Smooth muscle cell (in vitro differentiated cells): ENCODE measurements around the gene APOF. TPM values are rescaled to one million over a fixed set of nuclear protein-coding genes. Genes with fewer than 3 reads are reported as not detected.

Source experiments
- DNase-seq: peaks from one replicate; lab custom pipeline; 2025; ENCODE audit not compliant: unreplicated experiment; lab: John Stamatoyannopoulos, UW
- H2AFZ ChIP-seq: fragments of 200-600 bp; sonication (generic); 2 replicates; pipeline ENCODE4 v1.6.0; 2016; ENCODE audit warnings: antibody characterized with exemption, low read depth, mild to moderate bottlenecking
- H3F3A ChIP-seq: fragments of 200-600 bp; sonication (generic); 2 replicates; pipeline ENCODE4 v1.6.0; 2017; ENCODE audit warnings: antibody characterized with exemption, low read depth
- H3K27ac ChIP-seq: fragments of 200-600 bp; sonication (generic); 2 replicates; pipeline ENCODE4 v1.5.1; 2016; ENCODE audit warnings: low read depth, mild to moderate bottlenecking
- H3K27me3 ChIP-seq: fragments of 200-600 bp; sonication (generic); 2 replicates; pipeline ENCODE4 v1.6.1; 2016; ENCODE audit warnings: low read depth, mild to moderate bottlenecking
- H3K36me3 ChIP-seq: fragments of 200-600 bp; sonication (generic); 2 replicates; pipeline ENCODE4 v1.5.1; 2016; ENCODE audit warnings: low read depth
- H3K4me1 ChIP-seq: fragments of 200-600 bp; sonication (generic); 2 replicates; pipeline ENCODE4 v1.5.1; 2016; ENCODE audit warnings: low read depth
- H3K4me2 ChIP-seq: fragments of 200-600 bp; sonication (generic); 2 replicates; pipeline ENCODE4 v1.6.0; 2016; ENCODE audit warnings: mild to moderate bottlenecking
- H3K4me3 ChIP-seq: fragments of 200-600 bp; sonication (generic); 2 replicates; pipeline ENCODE4 v1.5.1; 2016; ENCODE audit warnings: mild to moderate bottlenecking
- H3K79me2 ChIP-seq: fragments of 200-600 bp; sonication (generic); 2 replicates; pipeline ENCODE4 v1.6.0; 2016; ENCODE audit warnings: low read depth, mild to moderate bottlenecking
- H3K9ac ChIP-seq: fragments of 200-600 bp; sonication (generic); 2 replicates; pipeline ENCODE4 v1.6.0; 2016; ENCODE audit warnings: low read depth
- H3K9me3 ChIP-seq: fragments of 200-600 bp; sonication (generic); replicated peaks from 2 replicates; pipeline ENCODE4 v1.5.1; 2016; ENCODE audit warnings: low read depth
- H4K20me1 ChIP-seq: fragments of 200-600 bp; sonication (generic); 2 replicates; pipeline ENCODE4 v1.6.0; 2016; ENCODE audit warnings: low read depth
- CTCF ChIP-seq: fragments of 200-600 bp; sonication (generic); IDR thresholded peaks from 2 replicates; pipeline ENCODE4 v1.5.1; 2017; ENCODE audit warnings: borderline replicate concordance, mild to moderate bottlenecking, antibody characterized with exemption; ENCODE audit not compliant: insufficient read depth, poor library complexity, severe bottlenecking
- WGBS: methylation state at CpG from one replicate; pipeline ENCODE4 v1.1.7; 2016; ENCODE audit warnings: low lambda C conversion rate; 5-methylcytosine and 5-hydroxymethylcytosine counted together
- polyA plus RNA-seq: library from polyadenylated mRNA; unstranded; fragments of >200 nt; fragmentation: Nextera tagmentation; extraction: Ambion mirVana; gene quantifications from 2 replicates; pipeline ENCODE4 v1.2.1, GENCODE V29; 2016
- total RNA-seq: library from RNA; depleted of rRNA; stranded (reverse); fragments of >200 nt; gene quantifications from 2 replicates; pipeline ENCODE4 v1.2.3, GENCODE V29; 2014

The APOF gene
- total and polyA plus RNA-seq, 2 experiments from 2014 or later = not detected

GRCh38 chr12:56377310-56377988, 14.8 kb upstream of the APOF start:
- Histone ChIP-seq H4K20me1 (no peaks in the 10 kb centered on the region), H3K79me2 (no peaks in the 10 kb centered on the region), H3K36me3 (no peaks in the 10 kb centered on the region), H3K9ac (no peak overlapping the region), H3K27me3 (no peaks in the 10 kb centered on the region), H3K4me1 (no peaks in the 10 kb centered on the region), H2AFZ (peak overlapping the region; percentile 3), H3K4me2 (no peak overlapping the region), H3K27ac (no peak overlapping the region), H3F3A (no peaks in the 10 kb centered on the region), H3K9me3 (no peaks in the 10 kb centered on the region), H3K4me3 (no peak overlapping the region)
- WGBS = 82% methylated on average over 4 of the region's 4 CpGs
- DNase-seq = no peak
- TF ChIP-seq CTCF = no peak

GRCh38 chr12:56375598-56376434, 13.2 kb upstream of the APOF start:
- Histone ChIP-seq H2AFZ (no peak overlapping the region), H4K20me1 (no peaks in the 10 kb centered on the region), H3K9me3 (no peaks in the 10 kb centered on the region), H3K4me3 (no peak overlapping the region), H3K36me3 (no peaks in the 10 kb centered on the region), H3K79me2 (no peaks in the 10 kb centered on the region), H3K9ac (no peak overlapping the region), H3K27ac (no peak overlapping the region), H3K27me3 (peaks cover 7% of the 10 kb centered on the region), H3K4me1 (no peaks in the 10 kb centered on the region), H3K4me2 (no peak overlapping the region), H3F3A (no peaks in the 10 kb centered on the region)
- no peak for DNase-seq
- TF ChIP-seq CTCF = no peak
- 86% methylated on average over 11 of the region's 11 CpGs for WGBS

DNA sequence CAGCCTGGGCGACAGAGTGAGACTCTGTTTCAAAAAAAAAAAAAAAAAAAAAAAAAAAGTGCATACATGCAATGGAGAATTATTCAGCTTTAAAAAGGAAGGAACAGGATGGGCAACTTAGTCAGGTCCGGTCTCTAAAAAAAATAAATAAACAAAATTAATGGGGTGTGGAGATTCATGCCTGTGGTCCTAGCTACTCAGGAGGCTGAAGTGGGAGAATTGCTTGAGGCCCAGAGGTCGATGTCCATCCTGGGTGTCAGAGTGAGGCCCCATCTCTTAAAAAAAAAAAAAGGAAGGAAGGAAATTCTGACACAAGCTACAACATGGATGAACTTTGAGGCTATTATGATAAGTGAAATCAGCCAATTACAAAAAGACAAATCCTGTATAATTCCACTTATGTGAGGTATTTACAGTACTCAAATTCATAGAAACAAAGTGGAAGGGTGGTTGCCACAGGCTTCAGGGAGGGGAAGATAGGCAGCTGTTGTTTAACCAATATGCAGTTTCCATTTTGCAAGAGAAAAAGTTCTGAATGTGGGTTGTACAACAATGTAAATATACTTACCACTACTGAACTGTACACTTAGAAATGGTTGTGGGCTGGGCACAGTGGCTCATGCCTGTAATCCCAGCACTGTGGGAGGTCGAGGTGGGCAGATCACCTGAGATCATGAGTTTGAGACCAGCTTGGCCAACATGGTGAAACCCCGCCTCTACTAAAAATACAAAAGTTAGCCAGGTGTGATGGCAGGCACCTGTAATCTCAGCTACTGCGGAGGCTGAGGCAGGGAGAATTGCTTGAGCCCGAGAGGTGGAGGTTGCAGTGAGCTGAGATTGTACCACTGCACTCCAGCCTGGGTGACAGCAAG, 12.3 kb upstream of the APOF start:
- Histone ChIP-seq H3K27ac (no peak overlapping the region), H4K20me1 (no peaks in the 10 kb centered on the region), H3K27me3 (peaks cover 7% of the 10 kb centered on the region), H3K9ac (no peak overlapping the region), H3K4me2 (no peak overlapping the region), H3K4me3 (no peak overlapping the region), H3K4me1 (no peaks in the 10 kb centered on the region), H3K79me2 (no peaks in the 10 kb centered on the region), H3K9me3 (no peaks in the 10 kb centered on the region), H2AFZ (no peak overlapping the region), H3F3A (no peaks in the 10 kb centered on the region), H3K36me3 (no peaks in the 10 kb centered on the region)
- 94% methylated on average over 7 of the region's 7 CpGs for WGBS
- no peak for DNase-seq
- TF ChIP-seq CTCF = no peak
